ENCODE measurements around the gene OLFML2B.

The OLFML2B gene

GRCh38 chr1:161945306-161946060 lies 78.2 kb downstream of the OLFML2B start:
- DNase-seq (ENCODE audit: low read depth), result no peak

GRCh38 chr1:161944381-161944780 lies 79.3 kb downstream of the OLFML2B start:
- DNase-seq (ENCODE audit: low read depth), result no peak

- DNase-seq (ENCODE audit: low read depth), result no peak
Observed at GRCh38 chr1:161943737-161944136, 79.9 kb downstream of the OLFML2B start.

GRCh38 chr1:161941726-161942436 lies 81.8 kb downstream of the OLFML2B start:
- DNase-seq (ENCODE audit: low read depth), result no peak

- DNase-seq (ENCODE audit: low read depth), result no peak
Observed at GRCh38 chr1:161940866-161941591, 82.6 kb downstream of the OLFML2B start.

- DNase-seq (ENCODE audit: low read depth), result no peak
Observed at GRCh38 chr1:161936786-161937185, 86.9 kb downstream of the OLFML2B start.

- no peak for DNase-seq (ENCODE audit: low read depth)
Observed at GRCh38 chr1:161935264-161935663, 88.4 kb downstream of the OLFML2B start.

GRCh38 chr1:161933592-161934588 lies 89.8 kb downstream of the OLFML2B start:
- no peak for DNase-seq (ENCODE audit: low read depth)
